Mesothelial cell of epicardium (in vitro differentiated cells): ENCODE results near the gene TPK1. TPM values are rescaled to one million over a fixed set of nuclear protein-coding genes. Genes with fewer than 3 reads are reported as not detected.

Experiments used
- DNase-seq, 2 experiments: peaks; one replicate each; pipeline ENCODE4 v3.0.0; 2021; ENCODE audit warnings: low spot score in 2 of 2; ENCODE audit not compliant: unreplicated experiment in 2 of 2
- H3K27ac Mint-ChIP-seq: 2 replicates; pipeline ENCODE4 v1.8.0; 2021; ENCODE audit warnings: mixed read lengths
- H3K27me3 Mint-ChIP-seq: 2 replicates; pipeline ENCODE4 v1.8.0; 2021; ENCODE audit warnings: low read depth, mixed read lengths
- H3K36me3 Mint-ChIP-seq: 2 replicates; pipeline ENCODE4 v1.8.0; 2021; ENCODE audit warnings: mixed read lengths
- H3K4me1 Mint-ChIP-seq: 2 replicates; pipeline ENCODE4 v1.8.0; 2021; ENCODE audit warnings: mixed read lengths
- H3K4me3 Mint-ChIP-seq: 2 replicates; pipeline ENCODE4 v1.8.0; 2021; ENCODE audit warnings: mild to moderate bottlenecking, moderate library complexity, mixed read lengths
- H3K9me3 Mint-ChIP-seq: 2 replicates; pipeline ENCODE4 v1.8.0; 2021; ENCODE audit warnings: mixed read lengths
- total RNA-seq: library from RNA; stranded (reverse); gene quantifications from 3 replicates; pipeline ENCODE4 v1.2.1, GENCODE V29; 2021
- TF ChIP-seq, protein P1 (sequence below): fragments of 200-600 bp; sonication (generic); IDR thresholded peaks from one replicate; pipeline ENCODE4 v1.5.0; 2021; ENCODE audit warnings: antibody characterized with exemption; ENCODE audit not compliant: unreplicated experiment

The TPK1 gene
- total RNA-seq, 1 donor from 2014 or later = 3.3 TPM

GRCh38 chr7:144628176-144628575 lies 207.7 kb downstream of the TPK1 start:
- H3K27me3 Mint-ChIP-seq = peaks cover 9% of the 10 kb centered on the region
- H3K9me3 Mint-ChIP-seq = peaks cover 6% of the 10 kb centered on the region
- no peak overlapping the region for H3K4me3 Mint-ChIP-seq
- no peak for DNase-seq
- H3K36me3 Mint-ChIP-seq = no peaks in the 10 kb centered on the region
- no peaks in the 10 kb centered on the region for H3K4me1 Mint-ChIP-seq
- no peak overlapping the region for H3K27ac Mint-ChIP-seq
- TF ChIP-seq, protein P1, sequence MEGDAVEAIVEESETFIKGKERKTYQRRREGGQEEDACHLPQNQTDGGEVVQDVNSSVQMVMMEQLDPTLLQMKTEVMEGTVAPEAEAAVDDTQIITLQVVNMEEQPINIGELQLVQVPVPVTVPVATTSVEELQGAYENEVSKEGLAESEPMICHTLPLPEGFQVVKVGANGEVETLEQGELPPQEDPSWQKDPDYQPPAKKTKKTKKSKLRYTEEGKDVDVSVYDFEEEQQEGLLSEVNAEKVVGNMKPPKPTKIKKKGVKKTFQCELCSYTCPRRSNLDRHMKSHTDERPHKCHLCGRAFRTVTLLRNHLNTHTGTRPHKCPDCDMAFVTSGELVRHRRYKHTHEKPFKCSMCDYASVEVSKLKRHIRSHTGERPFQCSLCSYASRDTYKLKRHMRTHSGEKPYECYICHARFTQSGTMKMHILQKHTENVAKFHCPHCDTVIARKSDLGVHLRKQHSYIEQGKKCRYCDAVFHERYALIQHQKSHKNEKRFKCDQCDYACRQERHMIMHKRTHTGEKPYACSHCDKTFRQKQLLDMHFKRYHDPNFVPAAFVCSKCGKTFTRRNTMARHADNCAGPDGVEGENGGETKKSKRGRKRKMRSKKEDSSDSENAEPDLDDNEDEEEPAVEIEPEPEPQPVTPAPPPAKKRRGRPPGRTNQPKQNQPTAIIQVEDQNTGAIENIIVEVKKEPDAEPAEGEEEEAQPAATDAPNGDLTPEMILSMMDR = no peak

- Mint-ChIP-seq H3K27ac (no peak overlapping the region), H3K4me1 (no peaks in the 10 kb centered on the region), H3K36me3 (no peaks in the 10 kb centered on the region), H3K9me3 (peaks cover 8% of the 10 kb centered on the region), H3K4me3 (no peak overlapping the region), H3K27me3 (no peaks in the 10 kb centered on the region)
- TF ChIP-seq, protein P1 = no peak
- DNase-seq = no peak
These were observed 213.1 kb downstream of the TPK1 start for GRCh38 chr7:144622745-144623144.

DNA sequence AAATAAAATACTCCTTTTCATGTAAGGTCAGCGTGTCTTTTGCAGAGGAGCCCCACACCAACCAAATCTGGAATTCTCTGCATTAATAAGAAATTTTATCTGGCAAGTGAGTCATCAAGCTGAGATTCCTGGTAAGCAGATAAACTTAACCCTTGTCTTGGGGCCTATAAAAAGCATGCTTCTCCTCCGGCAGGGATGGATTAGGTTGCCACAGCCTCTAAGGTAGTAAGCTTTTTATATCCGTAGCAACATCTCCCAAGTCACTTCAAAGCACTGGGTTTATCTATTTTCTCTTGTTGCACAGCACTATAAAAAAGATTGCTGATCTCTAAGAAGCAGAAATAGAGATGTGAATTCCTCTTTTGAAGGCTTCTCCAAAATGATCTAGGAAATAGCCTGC lies 229.6 kb downstream of the TPK1 start:
- TF ChIP-seq, protein P1 = no peak
- Mint-ChIP-seq H3K9me3 (no peaks in the 10 kb centered on the region), H3K36me3 (no peaks in the 10 kb centered on the region), H3K27me3 (peaks cover 6% of the 10 kb centered on the region), H3K4me1 (no peaks in the 10 kb centered on the region), H3K27ac (no peak overlapping the region), H3K4me3 (no peak overlapping the region)
- no peak for DNase-seq

DNA sequence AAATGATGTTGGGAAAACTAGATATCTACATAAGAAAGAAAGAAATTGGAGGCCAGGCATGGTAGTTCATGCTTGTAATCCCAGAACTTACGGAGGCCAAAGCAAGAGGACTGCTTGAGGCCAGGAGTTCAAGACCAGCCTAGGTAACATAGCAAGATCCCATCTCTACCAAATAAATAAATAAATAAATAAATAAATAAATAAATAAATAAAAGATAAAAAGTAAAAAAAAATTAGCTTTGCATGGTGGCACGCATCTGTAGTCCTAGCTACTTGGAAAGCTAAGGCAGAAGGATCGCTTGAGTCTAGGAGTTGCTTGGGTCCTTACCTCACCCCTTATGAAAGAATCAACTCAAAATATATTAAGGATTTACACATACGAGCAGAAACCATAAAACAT lies 238.9 kb downstream of the TPK1 start:
- no peak for DNase-seq
- no peak overlapping the region for H3K4me3 Mint-ChIP-seq
- TF ChIP-seq, protein P1 = no peak
- no peaks in the 10 kb centered on the region for H3K4me1 Mint-ChIP-seq
- H3K27ac Mint-ChIP-seq = no peak overlapping the region
- H3K27me3 Mint-ChIP-seq = no peaks in the 10 kb centered on the region
- H3K9me3 Mint-ChIP-seq = peaks cover 37% of the 10 kb centered on the region
- no peaks in the 10 kb centered on the region for H3K36me3 Mint-ChIP-seq

DNA sequence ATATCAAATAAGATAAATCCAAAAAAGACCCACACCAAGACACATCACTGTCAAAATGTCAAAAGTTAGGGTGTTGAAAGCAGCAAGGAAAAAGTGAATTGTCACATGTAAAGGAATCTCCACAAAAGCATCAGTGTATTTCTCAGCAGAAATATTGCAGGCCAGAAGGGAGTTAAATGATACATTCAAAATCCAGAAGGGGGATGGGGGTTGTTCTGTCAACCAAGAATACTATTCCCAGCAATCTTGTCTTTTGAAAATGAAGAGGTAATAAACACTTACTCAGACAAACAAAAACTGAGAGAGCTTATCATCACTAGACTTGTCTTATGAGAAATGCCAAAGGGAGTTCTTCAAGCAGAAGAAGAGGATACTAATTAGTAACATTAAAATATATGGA lies 241.3 kb downstream of the TPK1 start:
- Mint-ChIP-seq H3K27ac (no peak overlapping the region), H3K9me3 (peaks cover 37% of the 10 kb centered on the region), H3K4me3 (no peak overlapping the region), H3K4me1 (peaks cover 3% of the 10 kb centered on the region), H3K27me3 (no peaks in the 10 kb centered on the region), H3K36me3 (no peaks in the 10 kb centered on the region)
- no peak for DNase-seq
- TF ChIP-seq, protein P1 = no peak

DNA sequence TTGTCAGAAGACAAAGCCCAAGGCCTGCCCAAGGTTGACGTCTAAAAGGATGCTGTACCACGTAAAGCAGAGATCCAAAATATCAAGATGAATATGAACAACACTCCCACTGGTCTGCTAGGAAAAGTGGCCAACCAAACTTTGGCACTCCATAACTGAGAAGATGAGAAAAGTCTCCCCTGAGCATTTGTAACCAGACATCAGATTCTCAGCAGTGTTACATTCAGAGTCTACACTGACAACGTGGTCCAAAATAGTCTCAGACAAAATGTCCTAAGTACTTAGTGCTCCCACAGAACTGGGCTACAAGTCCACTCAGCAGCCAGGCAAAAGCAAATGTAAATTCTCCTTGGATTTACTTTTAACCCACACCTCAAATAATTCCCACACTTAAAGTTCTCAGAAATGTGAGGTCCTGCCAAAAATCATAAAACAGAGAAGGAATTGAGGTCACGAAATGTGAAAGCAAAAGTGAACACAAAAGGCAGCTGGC lies 247.2 kb downstream of the TPK1 start:
- peaks cover 6% of the 10 kb centered on the region for H3K9me3 Mint-ChIP-seq
- peaks cover 1% of the 10 kb centered on the region for H3K27me3 Mint-ChIP-seq
- TF ChIP-seq, protein P1 = no peak
- H3K36me3 Mint-ChIP-seq = no peaks in the 10 kb centered on the region
- H3K27ac Mint-ChIP-seq = no peak overlapping the region
- peaks cover 7% of the 10 kb centered on the region for H3K4me1 Mint-ChIP-seq
- DNase-seq = no peak
- H3K4me3 Mint-ChIP-seq = no peak overlapping the region
